Epithelial cell of proximal tubule (primary cell): ENCODE results near the gene UBE2D4. TPM values are rescaled to one million over a fixed set of nuclear protein-coding genes. Genes with fewer than 3 reads are reported as not detected.
A peak's percentile ranks its signal among the peaks of the same experiment; 100 is the strongest.
"Not testable (repeated sequence)": the region's sequence is repeated elsewhere in the genome, so short reads cannot be mapped to it uniquely, and the experiment has no call there.

Source experiments
- DNase-seq: peaks from one replicate; pipeline ENCODE4 v3.0.0-alpha.2; 2011; ENCODE audit warnings: low read depth
- H3K4me3 ChIP-seq: 2 replicates; pipeline ENCODE4 v1.5.1; 2011; ENCODE audit warnings: low read depth, mild to moderate bottlenecking, low read length
- total RNA-seq: library from RNA; depleted of rRNA; stranded (reverse); fragments of >200 nt; gene quantifications from 2 replicates; pipeline ENCODE4 v1.2.3, GENCODE V29; 2015
- TF ChIP-seq, protein P1 (sequence below): conservative IDR thresholded peaks from 2 replicates; pipeline ENCODE4 v1.5.1; 2012; ENCODE audit warnings: low read depth, mild to moderate bottlenecking, low read length

UBE2D4 gene
- total RNA-seq, 1 donor from 2014 or later: 26.7 TPM

DNA sequence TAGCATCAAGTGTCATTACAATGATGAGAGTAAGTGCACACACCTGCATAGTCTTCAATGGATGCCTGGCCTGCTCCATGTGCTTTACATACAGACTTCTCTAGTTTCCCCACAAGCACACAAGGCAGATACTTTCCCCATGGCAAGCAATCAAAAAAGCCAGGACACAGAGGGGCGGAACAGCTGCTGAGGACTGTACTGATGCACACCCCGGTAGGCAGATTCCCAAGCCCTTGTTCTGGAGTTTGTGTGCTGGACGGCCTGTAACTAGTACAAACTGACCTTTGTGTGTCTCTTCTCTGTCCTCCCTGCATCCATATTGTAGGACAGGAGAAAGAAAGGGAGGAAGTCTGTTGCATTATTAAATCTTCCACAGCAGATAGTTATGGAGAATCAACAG lies 25.8 kb downstream of the UBE2D4 start:
- no peak overlapping the region for H3K4me3 ChIP-seq
- no peak for DNase-seq
- TF ChIP-seq, protein P1, sequence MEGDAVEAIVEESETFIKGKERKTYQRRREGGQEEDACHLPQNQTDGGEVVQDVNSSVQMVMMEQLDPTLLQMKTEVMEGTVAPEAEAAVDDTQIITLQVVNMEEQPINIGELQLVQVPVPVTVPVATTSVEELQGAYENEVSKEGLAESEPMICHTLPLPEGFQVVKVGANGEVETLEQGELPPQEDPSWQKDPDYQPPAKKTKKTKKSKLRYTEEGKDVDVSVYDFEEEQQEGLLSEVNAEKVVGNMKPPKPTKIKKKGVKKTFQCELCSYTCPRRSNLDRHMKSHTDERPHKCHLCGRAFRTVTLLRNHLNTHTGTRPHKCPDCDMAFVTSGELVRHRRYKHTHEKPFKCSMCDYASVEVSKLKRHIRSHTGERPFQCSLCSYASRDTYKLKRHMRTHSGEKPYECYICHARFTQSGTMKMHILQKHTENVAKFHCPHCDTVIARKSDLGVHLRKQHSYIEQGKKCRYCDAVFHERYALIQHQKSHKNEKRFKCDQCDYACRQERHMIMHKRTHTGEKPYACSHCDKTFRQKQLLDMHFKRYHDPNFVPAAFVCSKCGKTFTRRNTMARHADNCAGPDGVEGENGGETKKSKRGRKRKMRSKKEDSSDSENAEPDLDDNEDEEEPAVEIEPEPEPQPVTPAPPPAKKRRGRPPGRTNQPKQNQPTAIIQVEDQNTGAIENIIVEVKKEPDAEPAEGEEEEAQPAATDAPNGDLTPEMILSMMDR: no peak

DNA sequence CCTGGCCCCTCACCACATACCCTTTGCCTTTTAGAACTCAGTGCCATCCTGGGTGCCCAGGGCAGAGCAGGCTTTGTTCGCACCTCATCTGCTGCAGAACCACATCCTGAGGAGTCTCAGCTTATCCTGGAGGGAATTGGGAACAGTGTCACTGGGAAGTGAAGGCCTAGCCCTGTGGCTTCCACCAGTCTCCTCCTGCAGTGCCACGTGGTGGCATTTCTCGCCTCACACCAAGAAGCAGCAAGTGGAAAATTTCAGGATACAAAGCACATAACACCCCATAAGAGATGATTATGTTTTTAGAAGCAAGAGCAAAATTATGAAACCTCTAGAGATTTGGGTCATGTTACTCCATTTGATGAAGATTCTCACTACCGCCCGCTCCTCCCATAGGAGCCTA lies 26.8 kb downstream of the UBE2D4 start:
- TF ChIP-seq, protein P1: no peak
- H3K4me3 ChIP-seq: no peak overlapping the region
- DNase-seq: no peak

DNA sequence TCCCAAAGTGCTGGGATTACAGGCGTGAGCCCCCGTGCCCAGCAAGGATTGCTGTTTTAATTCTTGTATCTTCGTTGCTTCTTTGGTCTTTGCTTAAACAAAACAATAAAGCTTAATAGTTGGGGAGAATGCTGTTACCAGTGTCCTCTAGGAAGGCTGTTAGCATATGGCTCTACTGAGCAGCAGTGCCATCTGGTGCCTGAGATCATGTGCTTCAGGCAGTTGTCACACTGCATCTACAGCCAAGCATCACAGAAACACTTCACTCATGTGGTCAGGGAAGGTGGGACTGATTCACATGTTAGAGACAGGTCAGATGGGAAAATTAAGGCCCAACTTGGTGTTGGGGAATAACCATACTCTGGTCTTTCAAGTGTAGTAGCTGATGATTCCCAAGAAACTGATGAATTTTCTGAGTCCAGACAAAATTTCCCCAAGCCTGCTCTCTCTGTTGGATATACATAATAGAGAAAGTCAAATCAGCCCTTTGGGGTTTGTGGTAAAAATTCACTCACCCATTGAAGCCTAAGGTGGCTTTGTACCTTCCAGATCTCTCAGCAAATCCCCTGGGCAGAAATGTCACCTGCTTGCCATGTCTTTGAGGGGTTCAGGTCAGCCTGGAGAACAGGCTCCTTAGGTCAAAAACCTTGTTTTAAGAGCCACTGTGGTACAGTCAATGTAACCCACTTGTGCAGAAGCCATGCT lies 28.4 kb downstream of the UBE2D4 start:
- no peak overlapping the region for H3K4me3 ChIP-seq
- peak; percentile 12 for DNase-seq
- TF ChIP-seq, protein P1: peak; percentile 75

DNA sequence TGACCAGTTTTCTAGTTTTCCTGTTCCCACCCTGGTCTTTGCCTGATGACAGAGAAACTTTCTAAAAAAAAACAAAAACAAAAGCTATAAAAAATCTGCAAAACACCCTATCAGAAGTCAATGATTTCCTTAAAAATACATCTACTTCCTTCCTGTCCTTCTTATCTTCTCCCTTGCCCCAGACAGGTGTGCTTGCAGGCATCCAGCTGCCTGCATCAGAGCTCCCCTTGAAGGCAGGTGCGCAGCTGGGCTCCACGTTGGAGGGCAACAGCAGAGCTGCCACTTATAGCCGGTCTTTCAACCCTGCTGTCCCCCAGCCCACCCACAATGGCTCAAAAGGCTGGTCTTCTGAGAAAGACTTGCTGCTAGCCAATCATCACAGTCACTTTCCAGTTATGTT lies 29.8 kb downstream of the UBE2D4 start:
- TF ChIP-seq, protein P1: no peak
- H3K4me3 ChIP-seq: no peak overlapping the region
- DNase-seq: no peak

DNA sequence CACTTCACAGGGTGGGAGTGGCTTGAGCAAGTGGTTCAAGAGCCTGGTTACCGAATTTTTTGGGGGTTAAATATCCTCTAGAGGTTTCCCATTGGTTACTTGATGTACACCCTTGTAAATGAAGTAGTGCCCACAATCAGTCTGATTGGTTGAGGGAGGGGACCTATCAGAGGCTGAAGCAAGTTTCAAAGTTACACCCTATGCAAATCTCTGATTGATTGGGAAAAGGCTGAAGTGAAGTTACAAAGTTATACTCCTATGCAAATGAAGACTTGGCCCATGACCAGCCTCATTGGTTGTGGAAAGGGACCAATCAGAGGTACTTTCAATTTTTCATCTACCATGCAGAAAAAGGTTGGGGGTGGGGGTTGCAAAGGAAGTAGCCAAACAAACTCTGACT lies 34.7 kb downstream of the UBE2D4 start:
- no peak overlapping the region for H3K4me3 ChIP-seq
- TF ChIP-seq, protein P1: no peak
- no peak for DNase-seq

DNA sequence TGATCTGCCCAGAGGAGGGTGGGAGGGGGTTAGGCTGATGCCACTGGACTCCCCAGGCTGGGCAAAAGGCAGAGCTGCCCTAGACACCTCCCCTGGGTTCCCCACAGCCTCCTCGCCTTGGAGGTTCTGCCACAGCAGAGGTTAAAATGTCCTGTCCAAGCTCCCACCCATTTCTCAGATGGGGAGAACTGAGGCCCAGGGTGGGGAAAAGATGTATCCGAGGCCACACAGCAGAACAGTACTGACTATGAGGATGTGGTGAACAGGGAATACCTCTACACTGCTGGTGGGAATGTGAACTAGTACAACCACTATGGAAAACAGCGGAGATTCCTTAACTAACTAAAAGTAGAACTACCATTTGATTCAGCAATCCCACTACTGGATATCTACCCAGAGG lies 40.2 kb downstream of the UBE2D4 start:
- H3K4me3 ChIP-seq: not testable (repeated sequence)

DNA sequence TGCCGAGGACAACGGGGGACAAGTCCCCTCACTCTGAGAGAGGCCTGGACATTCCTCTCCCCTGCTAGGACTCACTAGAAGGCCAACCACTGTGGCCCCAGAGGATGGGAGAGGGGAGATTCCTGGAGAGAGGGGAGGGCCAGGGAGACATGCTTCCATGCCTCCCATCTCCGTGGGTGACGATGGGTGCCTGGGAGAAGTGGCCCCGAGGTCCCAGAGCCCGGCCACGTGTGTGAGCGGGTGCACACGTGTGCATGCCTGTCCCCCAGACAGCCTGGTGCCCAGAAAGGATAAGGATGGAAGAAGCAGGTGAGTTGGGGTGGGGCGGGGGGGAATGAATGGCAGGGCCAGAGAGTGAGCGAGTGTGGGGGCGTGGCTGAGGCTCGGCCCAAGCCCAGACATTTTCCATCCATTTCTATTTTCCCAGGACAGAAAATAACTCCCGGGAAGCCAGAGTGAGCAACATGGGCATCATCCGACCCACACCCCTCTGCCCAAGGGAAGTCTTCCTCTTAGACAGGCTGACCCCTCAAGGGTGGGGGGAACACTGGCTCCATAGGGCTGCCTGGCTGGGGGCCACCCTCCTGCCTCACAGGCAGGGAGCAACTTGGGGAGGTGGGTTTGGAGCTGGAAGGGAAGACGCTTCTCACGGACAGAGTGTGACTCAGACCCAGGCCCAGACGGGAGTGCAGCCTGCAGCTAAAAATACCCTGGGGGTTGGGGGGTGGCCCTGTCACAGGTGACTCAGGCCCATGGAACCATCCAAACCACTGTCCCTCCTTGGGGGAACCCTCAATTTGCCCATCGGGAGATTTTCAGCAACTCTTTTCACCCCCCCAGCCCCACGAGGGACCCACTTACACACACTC lies 42.2 kb downstream of the UBE2D4 start:
- not testable (repeated sequence) for DNase-seq, H3K4me3 ChIP-seq

More for the DNA sequence above, 40.2 kb downstream of the UBE2D4 start:
- not testable (repeated sequence) for DNase-seq

DNA sequence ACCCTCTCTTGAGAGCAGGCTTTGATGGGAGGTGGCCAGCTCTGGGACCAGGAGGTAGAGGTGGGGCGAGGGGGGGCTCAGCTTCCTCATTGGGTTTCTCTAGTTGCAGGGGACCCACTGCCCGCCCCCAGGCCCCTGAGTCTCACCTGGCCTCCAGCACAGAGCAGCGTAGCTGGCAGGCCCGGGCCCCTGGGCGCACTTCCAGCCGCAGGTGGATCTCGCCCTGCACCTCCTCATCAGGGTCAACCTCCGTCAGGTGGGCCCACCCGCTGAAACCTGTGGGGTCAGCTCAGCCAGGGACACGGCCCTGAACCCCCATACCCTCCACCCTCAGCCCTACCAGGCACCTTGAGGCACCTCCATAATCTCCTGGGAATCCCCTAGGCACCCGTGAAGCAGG lies 43.4 kb downstream of the UBE2D4 start:
- not testable (repeated sequence) for DNase-seq, H3K4me3 ChIP-seq

DNA sequence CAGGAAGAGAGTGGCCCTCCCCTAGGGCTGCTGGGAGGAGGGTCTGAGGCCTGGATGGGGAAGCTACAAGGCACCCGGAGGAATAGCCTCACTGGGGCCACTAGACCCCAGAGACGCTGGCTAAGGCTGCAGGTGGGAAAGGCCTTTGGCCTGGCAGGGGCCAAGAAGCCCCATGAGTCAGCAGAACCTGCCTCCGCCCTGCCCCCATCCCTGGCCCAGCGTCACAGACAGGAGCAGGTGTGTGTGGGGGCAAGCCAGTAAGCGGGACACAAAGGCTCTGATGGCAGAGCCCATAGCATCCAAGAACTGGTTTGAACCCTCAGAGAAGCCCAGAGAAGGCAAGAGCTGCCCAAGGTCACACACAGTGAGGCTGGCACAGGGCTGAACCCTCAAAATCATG lies 44.5 kb downstream of the UBE2D4 start:
- DNase-seq: not testable (repeated sequence)

DNA sequence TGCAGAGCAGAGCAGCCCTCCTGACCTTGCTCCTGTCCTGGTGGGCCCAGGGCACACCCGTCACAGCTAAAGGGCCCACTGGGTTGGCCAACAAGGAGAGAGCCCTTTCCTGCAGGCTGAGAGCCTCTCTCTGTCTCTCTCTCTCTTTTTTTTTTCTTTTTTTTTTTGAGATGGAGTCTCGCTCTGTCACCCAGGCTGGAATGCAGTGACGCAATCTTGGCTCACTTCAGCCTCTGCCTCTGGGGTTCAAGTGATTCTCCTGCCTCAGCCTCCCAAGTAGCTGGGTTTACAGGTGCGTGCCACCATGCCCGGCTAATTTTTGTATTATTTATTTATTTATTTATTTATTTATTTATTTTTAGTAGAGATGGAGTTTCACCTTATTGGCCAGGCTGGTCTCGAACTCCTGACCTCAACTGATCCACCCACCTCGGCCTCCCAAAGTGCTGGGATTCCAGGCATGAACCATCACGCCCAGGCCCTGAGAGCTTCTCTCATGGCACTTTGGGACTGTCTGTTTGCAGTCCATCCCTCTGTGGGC lies 47.9 kb downstream of the UBE2D4 start:
- not testable (repeated sequence) for H3K4me3 ChIP-seq, DNase-seq

More for the DNA sequence above, 44.5 kb downstream of the UBE2D4 start:
- not testable (repeated sequence) for H3K4me3 ChIP-seq

DNA sequence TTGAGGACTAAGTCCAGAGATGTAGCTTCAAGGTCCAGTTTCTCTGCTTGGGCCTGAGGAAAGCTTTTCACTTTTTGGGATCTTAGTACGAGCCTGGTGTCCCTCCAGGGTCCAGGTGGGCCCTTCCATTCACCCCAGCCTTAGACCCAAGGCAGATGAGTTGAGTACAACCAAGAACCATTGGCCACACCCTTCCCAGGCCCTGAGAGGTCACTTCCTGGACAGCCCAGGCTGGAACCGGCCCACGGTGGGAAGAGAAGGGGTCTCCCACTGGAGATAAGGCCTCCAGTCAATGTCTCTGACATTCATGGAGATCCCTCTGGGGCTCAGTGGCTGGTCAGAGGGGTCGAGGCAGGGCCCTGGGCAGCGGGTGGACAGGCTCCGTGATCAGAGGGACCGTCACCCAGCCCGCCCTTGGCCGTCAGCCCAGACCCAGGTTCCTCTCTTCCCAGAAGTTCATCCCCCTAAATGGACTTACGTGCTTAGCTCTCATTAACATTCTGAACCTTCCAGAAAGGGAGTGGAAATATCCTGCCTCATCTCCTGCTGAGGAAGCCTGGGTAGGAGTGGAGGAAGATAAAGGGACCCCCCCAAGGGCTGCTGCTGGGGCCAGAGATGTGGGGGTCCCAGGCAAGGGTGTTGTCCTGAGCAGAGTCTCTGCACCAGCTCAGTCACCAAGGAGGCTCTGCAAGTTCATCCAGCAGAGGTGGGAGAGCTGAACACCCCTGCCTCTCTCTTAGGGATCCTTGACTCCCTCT lies 48.7 kb downstream of the UBE2D4 start:
- DNase-seq, H3K4me3 ChIP-seq: not testable (repeated sequence)
